CD4-positive, CD25-positive, alpha-beta regulatory T cell (primary cell): Measurements from ENCODE around the gene MTFR2. TPM values are rescaled to one million over a fixed set of nuclear protein-coding genes. Genes with fewer than 3 reads are reported as not detected.

Experiments
- ATAC-seq, 2 donors: fragments of 150-1000 bp; cut with Tn5 transposase; one replicate each; pipeline ENCODE4 v1.10.0; 2021; ENCODE audit warnings: low read depth in 2 of 2, moderate number of reproducible peaks in 2 of 2, moderate library complexity in 1 of 2
- DNase-seq, 3 donors: peaks; one replicate each; pipeline versions ENCODE4 v3.0.0 to v3.0.0-alpha.2; 2012 to 2022; ENCODE audit warnings: mixed read lengths in 1 of 3
- H3K27ac ChIP-seq: one replicate; pipeline ENCODE4 v1.7.0; 2013; ENCODE audit warnings: mild to moderate bottlenecking, low read length; ENCODE audit not compliant: insufficient read depth, poor library complexity, severe bottlenecking
- H3K27me3 ChIP-seq: one replicate; pipeline ENCODE4 v1.7.0; 2013; ENCODE audit warnings: low read length; ENCODE audit not compliant: control insufficient read depth, insufficient read depth
- H3K36me3 ChIP-seq: one replicate; pipeline ENCODE4 v1.7.0; 2013; ENCODE audit warnings: mild to moderate bottlenecking, low read length, moderate library complexity; ENCODE audit not compliant: control insufficient read depth, insufficient read depth
- H3K4me1 ChIP-seq: 2 replicates; pipeline ENCODE4 v1.7.0; 2013; ENCODE audit warnings: mild to moderate bottlenecking, low read length; ENCODE audit not compliant: insufficient read depth, control insufficient read depth, poor library complexity, severe bottlenecking
- H3K4me3 ChIP-seq: one replicate; pipeline ENCODE4 v1.7.0; 2013; ENCODE audit warnings: low read depth, mild to moderate bottlenecking, low read length, moderate library complexity
- H3K9me3 ChIP-seq, 2 experiments: 1 replicate in 1 of 2; 2 replicates in 1 of 2; pipeline ENCODE4 v1.7.0; 2013; ENCODE audit warnings: low read length in 2 of 2, mild to moderate bottlenecking in 1 of 2, moderate library complexity in 1 of 2; ENCODE audit not compliant: control insufficient read depth in 2 of 2
- H3K27ac Mint-ChIP-seq, 3 donors: one replicate each; pipeline ENCODE4 v1.8.0; 2020 to 2022; ENCODE audit warnings: mild to moderate bottlenecking in 3 of 3, mixed read lengths in 3 of 3, moderate library complexity in 2 of 3
- H3K27me3 Mint-ChIP-seq: one replicate; pipeline ENCODE4 v1.8.0; 2022; ENCODE audit warnings: mild to moderate bottlenecking, mixed read lengths
- H3K36me3 Mint-ChIP-seq: one replicate; pipeline ENCODE4 v1.8.0; 2020; ENCODE audit warnings: mixed read lengths
- H3K4me1 Mint-ChIP-seq, 4 donors: one replicate each; pipeline ENCODE4 v1.8.0; 2020 to 2022; ENCODE audit warnings: mixed read lengths in 4 of 4, mild to moderate bottlenecking in 1 of 4
- H3K4me3 Mint-ChIP-seq, 4 donors: one replicate each; pipeline ENCODE4 v1.8.0; 2020 to 2022; ENCODE audit warnings: mild to moderate bottlenecking in 4 of 4, mixed read lengths in 4 of 4, moderate library complexity in 3 of 4
- H3K9me3 Mint-ChIP-seq, 7 donors: one replicate each; pipeline ENCODE4 v1.8.0; 2020 to 2022; ENCODE audit warnings: mixed read lengths in 7 of 7, mild to moderate bottlenecking in 3 of 7, moderate library complexity in 2 of 7
- polyA plus RNA-seq, 4 donors: library from polyadenylated mRNA; unstranded; fragments of 300-500 nt; fragmentation: Illumina TruSeq; gene quantifications; one replicate each; pipeline ENCODE4 v1.2.3, GENCODE V29; 2021
- total RNA-seq: library from RNA; stranded (reverse); gene quantifications from one replicate; pipeline ENCODE4 v1.2.3, GENCODE V29; 2022

The MTFR2 gene
- total and polyA plus RNA-seq, 5 donors from 2014 or later = 1.0 to 3.7 (median 1.9) TPM

GRCh38 chr6:136208783-136209182, 41.3 kb downstream of the MTFR2 start:
- Mint-ChIP-seq H3K27ac (no peak overlapping the region), H3K27me3 (no peaks in the 10 kb centered on the region), H3K36me3 (no peaks in the 10 kb centered on the region), H3K4me3 (no peak overlapping the region), H3K4me1 (no peaks in the 10 kb centered on the region), H3K9me3 (peaks cover 0 to 2% (median 1%) of the 10 kb centered on the region in 7 donors)
- Histone ChIP-seq H3K4me1 (no peaks in the 10 kb centered on the region), H3K27me3 (peaks cover 10% of the 10 kb centered on the region), H3K9me3 (no peaks in the 10 kb centered on the region), H3K27ac (no peak overlapping the region), H3K36me3 (no peaks in the 10 kb centered on the region), H3K4me3 (no peak overlapping the region)
- no peak for DNase-seq
- no peak for ATAC-seq

GRCh38 chr6:136201732-136202131, 48.4 kb downstream of the MTFR2 start:
- H3K36me3 ChIP-seq = no peaks in the 10 kb centered on the region
- Mint-ChIP-seq H3K36me3 (no peaks in the 10 kb centered on the region), H3K27me3 (peaks cover 12% of the 10 kb centered on the region), H3K27ac (no peak overlapping the region), H3K4me1 (no peaks in the 10 kb centered on the region), H3K9me3 (peaks cover 0 to 2% (median 0%) of the 10 kb centered on the region in 7 donors), H3K4me3 (no peak overlapping the region)
- no peak for ATAC-seq
- H3K4me3 ChIP-seq = no peak overlapping the region
- DNase-seq = no peak
- no peaks in the 10 kb centered on the region for H3K9me3 ChIP-seq
- peaks cover 10% of the 10 kb centered on the region for H3K27me3 ChIP-seq
- H3K4me1 ChIP-seq = no peaks in the 10 kb centered on the region
- H3K27ac ChIP-seq = no peak overlapping the region

- ATAC-seq = no peak
- H3K9me3 Mint-ChIP-seq = peaks cover 0 to 2% (median 0%) of the 10 kb centered on the region in 7 donors
- peaks cover 0 to 4% (median 0%) of the 10 kb centered on the region in 4 donors for H3K4me1 Mint-ChIP-seq
- H3K27me3 Mint-ChIP-seq = peaks cover 6% of the 10 kb centered on the region
- no peak overlapping the region for H3K27ac Mint-ChIP-seq
- DNase-seq = no peak
- H3K4me3 Mint-ChIP-seq = no peak overlapping the region
- no peak overlapping the region for H3K4me3 ChIP-seq
- no peaks in the 10 kb centered on the region for H3K9me3 ChIP-seq
- no peaks in the 10 kb centered on the region for H3K36me3 Mint-ChIP-seq
- H3K36me3 ChIP-seq = no peaks in the 10 kb centered on the region
- H3K27ac ChIP-seq = no peak overlapping the region
- H3K27me3 ChIP-seq = no peaks in the 10 kb centered on the region
- H3K4me1 ChIP-seq = no peaks in the 10 kb centered on the region
These were observed 57.2 kb downstream of the MTFR2 start for GRCh38 chr6:136192902-136193301.

- Histone ChIP-seq H3K36me3 (no peaks in the 10 kb centered on the region), H3K27ac (no peak overlapping the region), H3K27me3 (no peaks in the 10 kb centered on the region), H3K4me1 (no peaks in the 10 kb centered on the region), H3K9me3 (no peaks in the 10 kb centered on the region), H3K4me3 (no peak overlapping the region)
- Mint-ChIP-seq H3K4me1 (peaks cover 0 to 4% (median 0%) of the 10 kb centered on the region in 4 donors), H3K36me3 (no peaks in the 10 kb centered on the region), H3K27ac (no peak overlapping the region), H3K4me3 (no peak overlapping the region), H3K27me3 (peaks cover 6% of the 10 kb centered on the region), H3K9me3 (peaks cover 0 to 2% (median 0%) of the 10 kb centered on the region in 7 donors)
- no peak for DNase-seq
- ATAC-seq = no peak
These were observed 58.4 kb downstream of the MTFR2 start for GRCh38 chr6:136191606-136192312.

GRCh38 chr6:136189104-136189503, 61.0 kb downstream of the MTFR2 start:
- Mint-ChIP-seq H3K4me3 (no peak overlapping the region), H3K27me3 (no peaks in the 10 kb centered on the region), H3K9me3 (peaks cover 0 to 2% (median 0%) of the 10 kb centered on the region in 7 donors), H3K27ac (no peak overlapping the region), H3K36me3 (no peaks in the 10 kb centered on the region), H3K4me1 (peaks cover 0 to 4% (median 0%) of the 10 kb centered on the region in 4 donors)
- H3K27ac ChIP-seq = no peak overlapping the region
- H3K9me3 ChIP-seq = no peaks in the 10 kb centered on the region
- no peak overlapping the region for H3K4me3 ChIP-seq
- H3K27me3 ChIP-seq = no peaks in the 10 kb centered on the region
- ATAC-seq = no peak
- no peaks in the 10 kb centered on the region for H3K4me1 ChIP-seq
- DNase-seq = no peak
- no peaks in the 10 kb centered on the region for H3K36me3 ChIP-seq

GRCh38 chr6:136188486-136188885, 61.6 kb downstream of the MTFR2 start:
- H3K27ac ChIP-seq = no peak overlapping the region
- H3K36me3 Mint-ChIP-seq = no peaks in the 10 kb centered on the region
- no peak overlapping the region for H3K27ac Mint-ChIP-seq
- ATAC-seq = no peak
- H3K27me3 Mint-ChIP-seq = no peaks in the 10 kb centered on the region
- H3K4me3 ChIP-seq = no peak overlapping the region
- no peaks in the 10 kb centered on the region for H3K27me3 ChIP-seq
- H3K36me3 ChIP-seq = no peaks in the 10 kb centered on the region
- H3K4me1 ChIP-seq = no peaks in the 10 kb centered on the region
- no peak overlapping the region for H3K4me3 Mint-ChIP-seq
- H3K9me3 ChIP-seq = no peaks in the 10 kb centered on the region
- DNase-seq = no peak
- H3K4me1 Mint-ChIP-seq = peaks cover 0 to 1% (median 0%) of the 10 kb centered on the region in 4 donors
- H3K9me3 Mint-ChIP-seq = no peaks in the 10 kb centered on the region

GRCh38 chr6:136186363-136186762, 63.7 kb downstream of the MTFR2 start:
- Mint-ChIP-seq H3K27ac (no peak overlapping the region), H3K27me3 (no peaks in the 10 kb centered on the region), H3K4me3 (no peak overlapping the region), H3K9me3 (no peaks in the 10 kb centered on the region), H3K4me1 (no peaks in the 10 kb centered on the region), H3K36me3 (no peaks in the 10 kb centered on the region)
- ATAC-seq = no peak
- Histone ChIP-seq H3K4me1 (no peaks in the 10 kb centered on the region), H3K36me3 (no peaks in the 10 kb centered on the region), H3K4me3 (no peak overlapping the region), H3K9me3 (no peaks in the 10 kb centered on the region), H3K27ac (no peak overlapping the region), H3K27me3 (no peaks in the 10 kb centered on the region)
- DNase-seq = no peak

GRCh38 chr6:136184738-136185137, 65.4 kb downstream of the MTFR2 start:
- Histone ChIP-seq H3K4me1 (no peaks in the 10 kb centered on the region), H3K36me3 (no peaks in the 10 kb centered on the region), H3K9me3 (no peaks in the 10 kb centered on the region), H3K27me3 (no peaks in the 10 kb centered on the region), H3K4me3 (no peak overlapping the region), H3K27ac (no peak overlapping the region)
- H3K27ac Mint-ChIP-seq = no peak overlapping the region
- ATAC-seq (no peak), DNase-seq (no peak)
- no peaks in the 10 kb centered on the region for H3K36me3 Mint-ChIP-seq
- H3K4me3 Mint-ChIP-seq = no peak overlapping the region
- H3K27me3 Mint-ChIP-seq = no peaks in the 10 kb centered on the region
- H3K9me3 Mint-ChIP-seq = no peaks in the 10 kb centered on the region
- H3K4me1 Mint-ChIP-seq = no peaks in the 10 kb centered on the region
